Measurements from ENCODE around the gene TVP23C.

- TF ChIP-seq CTCF (IDR thresholded peaks at IDR 0.05) = no peak
- no peak for TF ChIP-seq POLR2A (IDR thresholded peaks at IDR 0.05)
Measured at GRCh38 chr17:15494821-15495220, 68.5 kb downstream of the TVP23C start.

Measured in adrenal gland (tissue), 5 donors.